ENCODE measurements around the gene ATP1A4. TPM values are rescaled to one million over a fixed set of nuclear protein-coding genes. Genes with fewer than 3 reads are reported as not detected.
A peak's percentile ranks its signal among the peaks of the same experiment; 100 is the strongest.
"Not testable (repeated sequence)": the region's sequence is repeated elsewhere in the genome, so short reads cannot be mapped to it uniquely, and the experiment has no call there.

Gene ATP1A4
- not detected in 2 replicates for total RNA-seq (2014; rRNA removed)
- polyA plus RNA-seq (2012): not detected

DNA sequence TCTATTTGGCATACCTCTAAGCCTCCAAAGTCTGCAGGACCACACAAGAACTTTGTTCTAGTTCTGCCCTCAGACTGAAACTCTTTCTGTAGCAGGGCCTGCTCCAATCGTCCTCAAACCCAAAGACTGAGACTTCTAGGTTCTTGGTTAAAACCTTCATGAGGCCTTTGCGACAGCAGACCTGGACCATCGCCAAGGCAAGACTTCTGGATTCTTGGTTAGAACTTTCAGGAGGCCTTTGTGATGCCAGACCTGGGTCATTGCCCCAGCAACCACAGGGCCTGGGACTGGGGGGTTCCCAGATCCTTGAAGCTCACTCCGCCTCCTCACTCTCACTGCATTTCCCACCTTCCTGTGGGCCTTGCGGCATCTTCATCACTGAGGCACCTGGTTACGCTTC, at the start of gene ATP1A4:
Gene ATP1A4, plus strand, starts transcription at position 301 of the 400 bp plus-strand sequence. CDS start 438 bp downstream, outside the sequence.
- no peak for DNase-seq (ENCODE audit: low read depth)

GRCh38 chr1:160101717-160102522, 49.5 kb upstream of the ATP1A4 start:
- DNase-seq (ENCODE audit: low read depth): no peak

GRCh38 chr1:160103658-160104408, 47.6 kb upstream of the ATP1A4 start:
- no peak for DNase-seq (ENCODE audit: low read depth)

GRCh38 chr1:160104486-160104885, 46.9 kb upstream of the ATP1A4 start:
- no peak for DNase-seq (ENCODE audit: low read depth)

GRCh38 chr1:160105155-160105554, 46.2 kb upstream of the ATP1A4 start:
- DNase-seq (ENCODE audit: low read depth): no peak

DNA sequence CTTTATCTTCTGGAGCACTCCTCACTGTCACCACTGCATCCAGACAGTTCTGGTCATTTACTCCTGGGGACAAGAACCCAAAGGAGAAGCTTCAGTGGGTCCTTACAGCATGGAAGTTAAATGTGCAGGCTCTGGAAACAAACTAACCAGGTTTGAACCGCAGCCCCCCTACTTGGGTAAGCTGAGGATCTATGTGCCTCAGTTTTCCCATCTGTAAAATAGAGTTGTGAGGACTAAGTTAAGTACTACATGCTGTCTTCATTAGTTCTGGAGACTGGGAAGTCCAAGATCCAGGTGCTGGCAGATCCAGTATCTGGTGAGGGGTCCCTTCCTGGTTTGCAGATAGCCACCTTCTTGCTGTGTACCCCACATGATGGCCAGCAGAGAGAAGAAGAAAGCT, 43.9 kb upstream of the ATP1A4 start:
- no peak for DNase-seq (ENCODE audit: low read depth)

GRCh38 chr1:160108888-160109662, 42.3 kb upstream of the ATP1A4 start:
- peak; percentile 68 for DNase-seq (ENCODE audit: low read depth)

- DNase-seq (ENCODE audit: low read depth): no peak
These were observed 41.7 kb upstream of the ATP1A4 start for GRCh38 chr1:160109686-160110085.

GRCh38 chr1:160111462-160111861, 39.9 kb upstream of the ATP1A4 start:
- DNase-seq (ENCODE audit: low read depth): not testable (repeated sequence)

GRCh38 chr1:160112357-160112756, 39.0 kb upstream of the ATP1A4 start:
- DNase-seq (ENCODE audit: low read depth): no peak

GRCh38 chr1:160113407-160113806, 38.0 kb upstream of the ATP1A4 start:
- DNase-seq (ENCODE audit: low read depth): no peak

DNA sequence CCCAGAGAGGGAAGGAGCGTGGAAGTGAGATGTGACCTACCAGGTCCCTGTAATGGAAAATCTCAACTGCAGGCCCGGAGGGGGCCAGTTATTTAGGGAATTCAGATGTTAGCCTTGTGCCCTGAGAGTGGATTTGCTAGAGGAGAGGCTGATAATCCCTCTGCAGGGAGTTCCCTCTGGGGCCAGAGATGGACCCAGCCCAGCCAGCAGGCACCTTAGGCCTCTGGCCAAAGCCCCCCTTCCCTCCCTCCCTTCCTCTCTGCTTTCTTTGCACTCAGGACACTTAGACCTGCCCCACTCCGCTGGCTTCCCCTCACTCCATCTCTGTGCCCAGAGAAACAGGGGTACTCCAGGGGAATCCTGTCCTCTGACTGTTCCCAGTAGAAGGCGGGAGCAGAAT, 37.3 kb upstream of the ATP1A4 start:
- DNase-seq (ENCODE audit: low read depth): no peak

GRCh38 chr1:160115545-160116282, 35.7 kb upstream of the ATP1A4 start, which contains the start of gene ATP1A2:
ATP1A2 (plus strand) TSS chr1:160115759; CDS start chr1:160115862, 103 bp downstream.
- no peak for DNase-seq (ENCODE audit: low read depth)

GRCh38 chr1:160116283-160117147, 34.9 kb upstream of the ATP1A4 start:
- peak; percentile 58 for DNase-seq (ENCODE audit: low read depth)

- DNase-seq (ENCODE audit: low read depth): no peak
These were observed 34.1 kb upstream of the ATP1A4 start for GRCh38 chr1:160117300-160117699.

- DNase-seq (ENCODE audit: low read depth): peak; percentile 14
These were observed 33.7 kb upstream of the ATP1A4 start for GRCh38 chr1:160117709-160118183.

DNA sequence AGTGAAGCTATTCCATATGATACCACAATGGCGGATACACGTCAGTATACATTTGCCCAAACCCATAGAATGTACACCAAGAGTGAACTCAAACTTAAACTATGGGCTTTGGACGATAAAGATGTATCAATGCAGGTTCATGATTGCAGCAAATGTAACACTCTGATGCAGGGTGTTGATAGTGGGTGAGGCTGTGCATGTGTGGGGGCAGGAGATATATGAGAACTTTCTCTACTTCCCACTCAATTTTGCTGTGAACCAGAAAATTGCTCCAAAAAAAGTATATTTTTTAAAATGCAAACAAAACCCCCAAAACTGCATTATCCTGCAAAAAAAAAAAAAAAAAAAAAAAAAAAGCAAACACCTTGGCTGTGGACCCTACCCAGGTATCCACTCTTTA, 32.5 kb upstream of the ATP1A4 start:
- no peak for DNase-seq (ENCODE audit: low read depth)

GRCh38 chr1:160120797-160121196, 30.6 kb upstream of the ATP1A4 start:
- DNase-seq (ENCODE audit: low read depth): no peak

GRCh38 chr1:160121388-160121787, 30.0 kb upstream of the ATP1A4 start:
- DNase-seq (ENCODE audit: low read depth): no peak

GRCh38 chr1:160122978-160123495, 28.4 kb upstream of the ATP1A4 start:
- DNase-seq (ENCODE audit: low read depth): no peak
